Measurements from ENCODE around the gene ARL6. TPM values are rescaled to one million over a fixed set of nuclear protein-coding genes. Genes with fewer than 3 reads are reported as not detected.
"Not testable (repeated sequence)": the region's sequence is repeated elsewhere in the genome, so short reads cannot be mapped to it uniquely, and the experiment has no call there.

ARL6 gene
- total RNA-seq, 1 experiment from 2014 or later = 5.2 TPM

GRCh38 chr3:97831140-97831539, 66.6 kb downstream of the ARL6 start:
- H3K27me3 Mint-ChIP-seq (ENCODE audit: unreplicated experiment) = no peaks in the 10 kb centered on the region
- intact Hi-C loops (cut with micrococcal nuclease; ENCODE audit: unreplicated experiment) = no loop called here
- peaks cover 4% of the 10 kb centered on the region for H3K9me3 Mint-ChIP-seq (ENCODE audit: low read depth, unreplicated experiment)
- no peak for DNase-seq
- TF ChIP-seq, protein P1, sequence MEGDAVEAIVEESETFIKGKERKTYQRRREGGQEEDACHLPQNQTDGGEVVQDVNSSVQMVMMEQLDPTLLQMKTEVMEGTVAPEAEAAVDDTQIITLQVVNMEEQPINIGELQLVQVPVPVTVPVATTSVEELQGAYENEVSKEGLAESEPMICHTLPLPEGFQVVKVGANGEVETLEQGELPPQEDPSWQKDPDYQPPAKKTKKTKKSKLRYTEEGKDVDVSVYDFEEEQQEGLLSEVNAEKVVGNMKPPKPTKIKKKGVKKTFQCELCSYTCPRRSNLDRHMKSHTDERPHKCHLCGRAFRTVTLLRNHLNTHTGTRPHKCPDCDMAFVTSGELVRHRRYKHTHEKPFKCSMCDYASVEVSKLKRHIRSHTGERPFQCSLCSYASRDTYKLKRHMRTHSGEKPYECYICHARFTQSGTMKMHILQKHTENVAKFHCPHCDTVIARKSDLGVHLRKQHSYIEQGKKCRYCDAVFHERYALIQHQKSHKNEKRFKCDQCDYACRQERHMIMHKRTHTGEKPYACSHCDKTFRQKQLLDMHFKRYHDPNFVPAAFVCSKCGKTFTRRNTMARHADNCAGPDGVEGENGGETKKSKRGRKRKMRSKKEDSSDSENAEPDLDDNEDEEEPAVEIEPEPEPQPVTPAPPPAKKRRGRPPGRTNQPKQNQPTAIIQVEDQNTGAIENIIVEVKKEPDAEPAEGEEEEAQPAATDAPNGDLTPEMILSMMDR (IDR thresholded peaks at IDR 0.05; ENCODE audit: unreplicated experiment) = no peak
- no TSS peak for BruUV-seq (replicated peaks)
- H3K4me1 Mint-ChIP-seq (ENCODE audit: low read depth, unreplicated experiment) = peaks cover 7% of the 10 kb centered on the region
- CTCF ChIA-PET = no interaction called here
- H3K27ac Mint-ChIP-seq (ENCODE audit: unreplicated experiment) = no peak overlapping the region
- no peak overlapping the region for H3K4me3 Mint-ChIP-seq (ENCODE audit: low read depth, unreplicated experiment)
- no peaks in the 10 kb centered on the region for H3K36me3 Mint-ChIP-seq (ENCODE audit: insufficient read depth, unreplicated experiment)

GRCh38 chr3:97833184-97833583, 68.6 kb downstream of the ARL6 start:
- CTCF ChIA-PET; H3K27me3 Mint-ChIP-seq (ENCODE audit: unreplicated experiment); H3K4me3 Mint-ChIP-seq (ENCODE audit: low read depth, unreplicated experiment); DNase-seq; intact Hi-C loops (cut with micrococcal nuclease; ENCODE audit: unreplicated experiment); H3K4me1 Mint-ChIP-seq (ENCODE audit: low read depth, unreplicated experiment); BruUV-seq (replicated peaks); H3K27ac Mint-ChIP-seq (ENCODE audit: unreplicated experiment); H3K9me3 Mint-ChIP-seq (ENCODE audit: low read depth, unreplicated experiment); H3K36me3 Mint-ChIP-seq (ENCODE audit: insufficient read depth, unreplicated experiment): not testable (repeated sequence)

- no TSS peak for BruUV-seq (replicated peaks)
- Mint-ChIP-seq H3K27ac (ENCODE audit: unreplicated experiment) (no peak overlapping the region), H3K4me3 (ENCODE audit: low read depth, unreplicated experiment) (no peak overlapping the region), H3K36me3 (ENCODE audit: insufficient read depth, unreplicated experiment) (no peaks in the 10 kb centered on the region), H3K4me1 (ENCODE audit: low read depth, unreplicated experiment) (no peaks in the 10 kb centered on the region), H3K9me3 (ENCODE audit: low read depth, unreplicated experiment) (peaks cover 4% of the 10 kb centered on the region), H3K27me3 (ENCODE audit: unreplicated experiment) (no peaks in the 10 kb centered on the region)
- DNase-seq = no peak
- CTCF ChIA-PET = no interaction called here
- intact Hi-C loops (cut with micrococcal nuclease; ENCODE audit: unreplicated experiment) = no loop called here
- TF ChIP-seq, protein P1 (IDR thresholded peaks at IDR 0.05; ENCODE audit: unreplicated experiment) = no peak
These were observed 71.2 kb downstream of the ARL6 start for GRCh38 chr3:97835761-97836160.

DNA sequence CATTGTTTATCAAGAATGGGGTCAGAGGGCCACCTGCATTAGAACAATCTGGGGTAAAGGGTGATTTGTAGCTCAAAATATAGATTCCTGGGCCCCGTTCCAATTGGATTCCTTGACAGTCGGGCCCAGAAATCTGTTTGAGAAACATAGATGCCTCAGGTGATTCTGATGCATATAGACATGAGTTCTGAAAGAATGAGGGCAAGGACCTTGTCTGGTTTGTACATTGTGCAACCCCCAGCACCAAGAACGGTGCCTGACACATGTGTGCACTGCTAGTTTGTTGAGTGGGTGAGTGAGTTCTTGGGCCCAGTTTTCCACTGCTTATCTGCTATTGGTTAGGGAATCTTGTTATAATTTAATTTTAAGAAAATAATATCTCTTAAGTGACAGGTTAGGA, 73.8 kb downstream of the ARL6 start:
- CTCF ChIA-PET = interaction anchor here (0.6 kb wide), 1 partner anchor 1553 kb away, joined by 5 read pairs; no protein-coding TSS in a partner anchor
- Mint-ChIP-seq H3K9me3 (ENCODE audit: low read depth, unreplicated experiment) (no peaks in the 10 kb centered on the region), H3K27me3 (ENCODE audit: unreplicated experiment) (no peaks in the 10 kb centered on the region), H3K4me3 (ENCODE audit: low read depth, unreplicated experiment) (no peak overlapping the region), H3K36me3 (ENCODE audit: insufficient read depth, unreplicated experiment) (no peaks in the 10 kb centered on the region), H3K27ac (ENCODE audit: unreplicated experiment) (no peak overlapping the region), H3K4me1 (ENCODE audit: low read depth, unreplicated experiment) (no peaks in the 10 kb centered on the region)
- no peak for DNase-seq
- intact Hi-C loops (cut with micrococcal nuclease; ENCODE audit: unreplicated experiment) = no loop called here
- no TSS peak for BruUV-seq (replicated peaks)
- TF ChIP-seq, protein P1 (IDR thresholded peaks at IDR 0.05; ENCODE audit: unreplicated experiment) = no peak

DNA sequence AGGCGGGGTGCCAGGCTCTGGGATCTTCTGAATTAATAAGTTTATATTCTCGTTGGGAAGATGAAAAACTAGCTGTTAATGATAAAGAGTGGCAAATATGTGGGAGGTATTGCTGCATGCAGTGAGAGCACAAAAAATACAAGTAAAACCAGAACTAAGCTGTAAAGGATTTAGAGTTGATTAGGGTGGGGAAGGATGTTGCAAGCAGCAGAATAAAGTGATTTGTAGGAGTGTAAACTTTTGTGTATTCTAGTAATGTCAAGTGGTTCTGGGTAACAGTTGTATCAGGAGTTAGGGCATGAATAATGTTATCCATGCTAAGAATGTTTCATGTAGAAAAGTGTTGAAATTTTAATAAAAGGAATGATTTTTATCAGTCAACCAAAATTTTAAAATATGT, 75.4 kb downstream of the ARL6 start:
- TF ChIP-seq, protein P1 (IDR thresholded peaks at IDR 0.05; ENCODE audit: unreplicated experiment) = no peak
- Mint-ChIP-seq H3K36me3 (ENCODE audit: insufficient read depth, unreplicated experiment) (no peaks in the 10 kb centered on the region), H3K4me3 (ENCODE audit: low read depth, unreplicated experiment) (no peak overlapping the region), H3K4me1 (ENCODE audit: low read depth, unreplicated experiment) (no peaks in the 10 kb centered on the region), H3K27ac (ENCODE audit: unreplicated experiment) (no peak overlapping the region), H3K27me3 (ENCODE audit: unreplicated experiment) (no peaks in the 10 kb centered on the region), H3K9me3 (ENCODE audit: low read depth, unreplicated experiment) (no peaks in the 10 kb centered on the region)
- DNase-seq = no peak
- BruUV-seq (replicated peaks) = no TSS peak
- intact Hi-C loops (cut with micrococcal nuclease; ENCODE audit: unreplicated experiment) = no loop called here
- CTCF ChIA-PET = interaction anchor here (0.6 to 0.7 kb wide), 2 partner anchors 24 to 145 kb away, joined by 3 to 4 read pairs; no protein-coding TSS in a partner anchor
